ENCODE measurements around the gene ALAS1. TPM values are rescaled to one million over a fixed set of nuclear protein-coding genes. Genes with fewer than 3 reads are reported as not detected.
"Not testable (repeated sequence)": the region's sequence is repeated elsewhere in the genome, so short reads cannot be mapped to it uniquely, and the experiment has no call there.

The ALAS1 gene
- total RNA-seq, 1 donor from 2014 or later, result 134 TPM

DNA sequence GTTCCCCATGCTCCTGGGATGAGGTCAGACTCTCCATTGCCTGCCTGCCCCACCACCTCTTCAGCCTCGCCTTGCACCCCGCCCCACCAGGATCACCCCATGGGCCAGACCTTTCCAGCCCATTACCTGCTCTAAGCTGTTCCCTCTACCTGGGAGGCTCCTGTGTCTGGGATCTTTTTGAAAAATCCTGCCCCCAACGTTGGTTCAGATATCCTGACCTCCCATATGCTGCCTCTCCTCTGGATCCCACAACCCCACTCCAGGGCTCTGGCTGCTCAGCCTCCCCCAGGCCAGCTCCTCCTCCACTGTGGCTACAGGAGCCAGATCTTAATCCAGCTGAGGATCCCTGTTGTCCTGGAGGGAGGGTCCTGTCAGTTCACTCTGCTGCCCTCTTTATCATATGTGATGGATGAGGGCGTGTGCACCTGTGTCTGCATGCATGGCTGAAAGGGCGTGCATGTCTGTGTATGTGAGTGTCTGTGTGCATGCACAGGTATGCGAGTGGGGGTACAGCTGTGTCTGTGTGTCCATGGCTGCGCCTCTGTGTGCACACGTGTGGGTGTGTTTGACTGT is 21.7 kb upstream of the ALAS1 start:
- DNase-seq (ENCODE audit: low spot score), result no peak

DNA sequence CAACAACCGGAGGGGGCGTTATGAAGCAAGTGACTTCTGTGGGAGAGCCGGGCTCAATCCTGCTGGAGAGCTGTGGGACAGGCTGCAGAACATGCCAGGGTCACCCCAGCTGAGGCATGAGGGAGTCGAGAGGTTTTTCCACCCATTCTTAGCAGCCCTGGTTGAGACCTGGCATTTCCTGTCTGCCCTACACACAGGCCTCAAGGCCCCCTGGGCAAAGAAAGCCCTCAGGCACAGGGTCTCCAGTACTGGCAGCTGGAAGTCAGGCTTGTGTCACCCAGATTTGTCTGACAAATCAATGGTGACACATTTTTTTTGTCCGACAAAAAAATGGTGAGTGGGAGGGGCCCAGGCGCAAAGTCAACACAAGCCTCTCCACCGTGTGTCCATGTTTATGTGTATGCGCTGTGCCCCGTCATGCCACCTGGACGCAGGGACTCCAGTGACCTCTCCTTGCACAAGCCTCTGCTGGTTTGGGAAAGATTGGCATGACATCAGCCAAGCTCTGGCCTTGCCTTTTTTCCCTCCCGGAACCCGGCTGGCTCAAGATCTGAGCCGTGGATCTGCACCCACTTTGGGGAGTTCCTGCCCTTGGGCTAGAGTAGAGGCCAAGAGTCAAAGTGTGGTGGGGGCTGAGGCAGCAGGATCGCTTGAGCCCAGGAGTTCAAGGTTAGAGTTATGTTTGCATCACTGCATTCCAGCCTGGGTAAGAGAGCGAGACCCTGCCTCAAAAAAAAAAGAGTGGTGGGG is 20.8 kb upstream of the ALAS1 start:
- no peak for DNase-seq (ENCODE audit: low spot score)

DNA sequence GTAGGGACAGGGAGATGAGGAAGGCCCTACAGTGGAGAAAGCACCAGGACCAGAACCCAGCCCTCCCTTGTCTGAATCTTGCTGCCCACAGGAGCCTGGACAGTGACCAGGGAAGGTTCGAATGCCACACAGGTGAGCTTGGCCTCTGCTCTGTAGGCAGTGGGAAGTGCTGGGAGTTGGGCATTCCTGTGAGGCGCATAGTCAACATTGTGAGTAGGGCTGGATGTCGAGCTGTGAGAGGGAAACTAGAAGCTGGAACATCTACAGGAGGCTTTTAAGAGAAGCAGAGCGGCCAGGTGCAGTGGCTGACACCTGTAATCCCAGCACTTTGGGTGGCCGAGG is 20.3 kb upstream of the ALAS1 start:
- DNase-seq (ENCODE audit: low spot score), result no peak

DNA sequence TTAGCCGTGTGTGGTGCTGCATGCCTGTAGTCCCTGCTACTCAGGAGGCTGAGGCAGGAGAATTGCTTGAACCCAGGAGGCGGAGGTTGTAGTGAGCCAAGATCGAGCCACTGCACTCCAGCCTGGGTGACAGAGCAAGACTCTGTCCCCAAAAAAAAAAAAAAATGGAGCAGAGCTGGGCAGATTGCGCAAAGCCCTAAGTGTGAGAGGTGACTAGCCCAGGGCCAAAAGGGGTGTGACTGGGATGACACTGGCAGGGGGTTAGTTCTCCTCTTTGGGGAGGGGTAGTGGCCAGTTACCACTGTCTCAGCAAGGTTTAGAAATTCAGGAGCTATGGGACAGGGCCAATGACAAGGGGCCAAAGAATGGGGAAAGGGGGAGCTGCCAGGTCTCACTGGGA is 19.8 kb upstream of the ALAS1 start:
- DNase-seq (ENCODE audit: low spot score), result not testable (repeated sequence)

DNA sequence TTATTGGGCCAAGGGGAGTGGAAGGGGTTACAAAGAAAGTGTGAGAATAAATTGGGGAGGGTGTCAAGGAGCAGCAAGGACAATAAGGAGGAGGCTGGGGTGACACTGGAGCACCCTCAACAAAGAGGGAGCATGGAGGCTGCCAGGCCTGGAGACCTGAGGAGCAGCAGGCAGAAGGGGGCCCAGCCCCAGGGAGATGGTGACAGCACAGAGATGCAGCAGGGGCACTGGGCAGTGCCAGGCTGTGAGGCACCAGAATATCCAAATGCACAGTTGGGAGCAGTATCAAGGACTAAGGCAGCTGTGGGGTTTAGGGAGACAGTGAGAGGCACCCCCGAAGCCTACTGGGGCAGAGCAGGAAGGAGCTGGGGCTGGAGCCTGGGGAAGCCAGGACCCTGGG is 19.4 kb upstream of the ALAS1 start:
- no peak for DNase-seq (ENCODE audit: low spot score)

GRCh38 chr3:52181543-52181942 is 16.4 kb upstream of the ALAS1 start:
- DNase-seq (ENCODE audit: low spot score), result no peak

GRCh38 chr3:52182196-52182595 is 15.8 kb upstream of the ALAS1 start:
- no peak for DNase-seq (ENCODE audit: low spot score)

- no peak for DNase-seq (ENCODE audit: low spot score)
Observed at GRCh38 chr3:52182691-52183090, 15.3 kb upstream of the ALAS1 start.

DNA sequence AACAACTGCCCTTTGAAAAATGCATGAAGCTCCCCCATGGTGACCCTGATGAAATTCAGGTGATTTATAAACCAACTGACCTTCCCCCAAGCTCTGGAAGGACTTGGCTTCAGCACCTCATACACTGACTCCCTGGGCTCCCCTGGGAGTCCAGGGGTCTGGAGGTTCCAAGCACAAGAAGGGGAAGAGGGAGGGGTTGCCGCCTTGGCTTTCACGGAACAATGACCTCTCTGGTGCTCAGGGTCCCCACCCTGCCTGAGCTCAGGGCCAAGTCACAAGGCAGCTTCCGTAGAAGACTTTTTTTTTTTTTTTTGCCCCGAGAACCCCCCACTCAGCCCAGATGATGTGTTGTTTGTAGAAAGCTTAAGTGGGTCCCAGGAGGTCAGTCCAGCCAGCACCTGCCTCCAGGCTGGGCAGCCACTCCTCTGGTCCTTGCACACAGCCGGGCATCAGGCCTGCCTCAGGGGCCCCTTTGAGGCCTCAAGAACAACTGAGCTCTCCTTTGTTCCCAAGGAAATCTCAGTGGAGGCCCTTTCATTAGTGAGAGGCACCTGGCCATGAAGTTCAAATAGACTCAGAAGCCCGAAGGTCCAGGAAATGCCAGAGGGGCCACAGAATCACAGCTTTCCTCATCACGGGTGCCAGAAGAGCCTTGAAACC is 14.0 kb upstream of the ALAS1 start:
- DNase-seq (ENCODE audit: low spot score), result no peak

DNA sequence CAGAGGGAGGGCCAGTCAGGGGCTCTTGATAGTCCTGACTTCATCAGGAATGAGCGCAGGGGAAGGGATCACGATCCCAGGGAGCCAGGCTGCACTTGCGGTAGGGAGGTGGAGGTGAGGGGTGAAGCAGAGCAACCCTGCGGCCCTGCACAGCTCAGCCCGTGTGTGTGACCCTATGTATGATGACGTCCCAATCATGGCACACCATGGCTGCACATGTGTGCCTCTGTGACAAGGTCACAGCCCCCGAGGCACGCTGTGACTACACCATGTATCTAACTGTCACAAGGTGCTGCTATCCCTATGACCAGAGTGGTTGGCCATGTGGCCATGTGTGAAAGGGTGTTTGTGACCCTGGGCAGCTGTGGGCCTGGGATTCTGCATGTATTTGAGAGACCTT is 13.3 kb upstream of the ALAS1 start:
- DNase-seq (ENCODE audit: low spot score), result no peak

- DNase-seq (ENCODE audit: low spot score), result no peak
Observed at GRCh38 chr3:52185311-52185710, 12.6 kb upstream of the ALAS1 start.

DNA sequence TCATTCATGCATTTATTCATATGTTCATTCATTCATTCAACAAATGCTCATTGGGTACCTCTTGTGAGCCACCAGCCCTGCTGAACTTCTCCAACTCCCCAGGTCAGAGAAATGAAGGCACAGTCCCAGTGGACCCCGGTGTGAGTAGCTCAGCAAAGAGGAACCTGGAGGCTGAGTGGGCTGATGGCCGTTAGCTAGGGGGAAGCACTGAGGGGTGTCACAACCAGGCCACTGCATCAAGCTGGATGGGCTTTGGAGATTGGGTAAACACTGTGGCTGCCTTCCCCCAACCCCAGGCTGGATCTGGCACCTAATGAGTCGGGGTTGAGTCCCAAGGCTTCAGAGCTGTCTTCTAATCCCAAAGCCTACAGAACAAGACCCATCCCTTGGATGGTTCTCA is 12.1 kb upstream of the ALAS1 start:
- DNase-seq (ENCODE audit: low spot score), result no peak

DNA sequence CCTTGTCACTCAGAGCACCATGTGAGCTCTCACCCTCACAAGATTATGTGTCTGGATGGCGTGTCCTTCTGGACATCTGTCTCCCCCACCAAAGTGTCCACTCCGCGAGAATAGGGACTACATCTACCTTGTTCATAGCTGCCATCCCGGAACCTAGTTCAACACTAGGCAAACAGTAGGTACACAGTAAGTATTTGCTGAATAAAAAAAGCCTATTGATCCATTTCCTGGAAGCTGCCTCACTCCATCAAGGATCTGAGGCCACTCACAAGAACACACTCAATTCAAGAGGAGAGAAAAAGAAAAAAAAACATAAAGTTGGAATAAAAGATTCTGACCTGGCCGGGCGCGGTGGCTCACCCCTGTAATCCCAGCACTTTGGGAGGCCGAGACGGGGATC is 11.2 kb upstream of the ALAS1 start:
- no peak for DNase-seq (ENCODE audit: low spot score)

GRCh38 chr3:52188556-52188955 is 9.4 kb upstream of the ALAS1 start:
- no peak for DNase-seq (ENCODE audit: low spot score)

GRCh38 chr3:52190294-52191074 is 7.5 kb upstream of the ALAS1 start:
- DNase-seq (ENCODE audit: low spot score), result no peak

GRCh38 chr3:52191663-52192062 is 6.3 kb upstream of the ALAS1 start:
- DNase-seq (ENCODE audit: low spot score), result no peak

- DNase-seq (ENCODE audit: low spot score), result no peak
Observed at GRCh38 chr3:52193065-52193464, 4.9 kb upstream of the ALAS1 start.

DNA sequence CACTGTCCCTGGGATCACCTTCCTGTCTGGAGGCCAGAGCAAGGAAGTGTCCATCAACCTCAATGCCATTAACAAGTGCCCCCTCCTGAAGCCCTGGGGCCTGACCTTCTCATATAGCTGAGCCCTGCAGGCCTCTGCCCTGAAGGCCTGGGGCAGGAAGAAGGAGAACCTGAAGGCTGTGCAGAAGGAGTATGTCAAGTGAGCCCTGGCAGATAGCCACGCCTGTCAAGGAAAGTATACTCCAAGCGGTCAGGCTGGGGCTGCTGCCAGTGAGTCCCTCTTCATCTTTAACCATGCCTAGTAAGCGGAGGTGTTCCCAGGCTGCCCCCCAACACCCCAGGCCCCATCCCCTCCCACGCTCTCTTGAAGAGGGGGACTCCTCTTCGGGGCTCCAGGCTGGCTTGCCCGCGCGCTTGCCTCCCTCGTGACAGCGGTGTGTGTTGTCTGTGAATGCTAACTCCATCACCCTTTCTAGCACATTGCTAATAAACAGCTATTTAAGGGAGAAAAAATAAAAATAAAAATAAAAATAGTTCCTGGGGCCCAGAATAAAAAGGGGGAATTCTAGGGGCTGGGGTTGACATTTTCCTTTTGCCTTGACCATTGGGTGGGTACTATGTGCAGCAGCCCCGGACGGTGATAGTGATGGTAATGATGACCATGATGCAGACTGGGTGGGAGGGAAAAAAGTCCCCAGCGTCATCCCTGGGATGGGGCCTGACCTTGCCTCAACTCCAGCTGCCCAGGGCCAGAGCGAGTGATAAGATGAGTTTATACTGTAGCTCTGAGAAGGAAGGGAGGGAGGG is 3.3 kb upstream of the ALAS1 start:
- no peak for DNase-seq (ENCODE audit: low spot score)

DNA sequence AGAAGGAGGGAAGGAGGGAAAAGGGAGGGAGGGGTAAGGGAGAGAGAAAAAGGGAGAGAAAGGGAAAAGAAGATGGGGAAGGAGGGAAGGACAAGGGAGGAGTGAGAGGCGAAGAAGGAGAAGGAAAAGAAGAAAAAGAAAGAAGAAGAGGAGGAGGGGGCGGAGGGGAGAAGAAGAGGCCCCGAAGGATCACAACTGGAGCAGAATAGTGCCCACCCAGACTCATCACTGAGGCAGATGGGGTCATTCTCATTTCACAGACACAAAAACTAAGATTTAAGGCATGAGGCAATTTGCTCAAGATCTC is 2.7 kb upstream of the ALAS1 start:
- DNase-seq (ENCODE audit: low spot score), result no peak

DNA sequence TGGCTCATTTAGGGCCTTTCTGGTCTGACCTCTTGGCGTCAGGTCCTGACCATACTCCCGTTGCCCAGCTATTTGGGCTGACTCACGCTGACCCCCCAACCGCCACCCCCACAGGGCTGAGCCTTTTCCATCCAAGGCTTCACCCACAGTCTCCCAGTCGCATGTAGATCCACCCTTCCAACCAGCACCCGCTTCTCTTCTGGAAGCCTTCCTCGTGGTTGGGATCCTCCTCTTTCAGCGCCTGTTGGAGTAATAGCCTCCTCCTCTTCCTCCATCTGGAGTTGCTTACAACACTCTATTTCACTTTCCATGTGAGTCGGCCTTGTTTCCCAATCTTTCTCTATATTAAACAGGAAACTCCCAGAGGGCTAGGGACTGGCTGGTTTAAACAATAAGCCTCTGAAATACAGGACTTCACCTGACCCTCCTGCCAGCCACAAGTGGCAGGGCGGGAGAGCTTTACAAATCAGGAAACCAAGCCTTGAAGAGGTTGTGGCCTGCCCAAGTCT is 2.1 kb upstream of the ALAS1 start:
- no peak for DNase-seq (ENCODE audit: low spot score)

DNA sequence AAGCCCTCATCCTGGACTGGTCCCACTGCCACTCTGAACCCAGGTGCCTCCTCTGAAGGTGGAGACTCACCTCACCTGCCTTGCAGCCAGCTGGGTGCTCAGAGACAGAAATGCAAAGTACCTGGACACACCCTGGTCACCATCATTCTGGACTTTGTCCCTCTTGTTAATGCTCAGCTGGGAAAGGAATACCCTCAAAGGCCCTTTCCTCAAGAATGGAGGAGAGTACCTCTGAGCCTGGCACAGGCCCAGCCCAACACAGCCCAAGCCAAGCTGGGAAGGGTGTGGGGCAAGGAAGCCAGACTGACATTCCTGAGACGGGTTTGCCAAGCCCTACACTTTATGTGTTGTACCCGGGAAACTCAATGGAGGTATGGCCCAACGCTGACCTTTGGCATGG is 983 bp upstream of the ALAS1 start:
- DNase-seq (ENCODE audit: low spot score), result no peak

Data from mesenteric fat pad (tissue), 1 donor.